Measurements from ENCODE around the gene PAX9.

PAX9 gene

GRCh38 chr14:36723530-36723929 lies 61.9 kb downstream of the PAX9 start:
- TF ChIP-seq CTCF (IDR thresholded peaks at IDR 0.05; ENCODE audit: low read depth, low read length): no peak
- Histone ChIP-seq H3K36me3 (no peaks in the 10 kb centered on the region), H3K27ac (no peak overlapping the region), H3K4me3 (ENCODE audit: low read depth, low read length) (no peak overlapping the region), H3K9me3 (ENCODE audit: severe bottlenecking) (no peaks in the 10 kb centered on the region), H3K27me3 (ENCODE audit: insufficient read depth, low read depth, severe bottlenecking) (peaks cover 17% of the 10 kb centered on the region)
- no peak for DNase-seq

- Histone ChIP-seq H3K36me3 (no peaks in the 10 kb centered on the region), H3K9me3 (ENCODE audit: severe bottlenecking) (no peaks in the 10 kb centered on the region), H3K4me3 (ENCODE audit: low read depth, low read length) (no peak overlapping the region), H3K27me3 (ENCODE audit: insufficient read depth, low read depth, severe bottlenecking) (peaks cover 22% of the 10 kb centered on the region), H3K27ac (no peak overlapping the region)
- TF ChIP-seq CTCF (IDR thresholded peaks at IDR 0.05; ENCODE audit: low read depth, low read length): no peak
- no peak for DNase-seq
Observed at GRCh38 chr14:36724162-36724561, 62.5 kb downstream of the PAX9 start.

- peaks cover 23% of the 10 kb centered on the region for H3K27me3 ChIP-seq (ENCODE audit: insufficient read depth, low read depth, severe bottlenecking)
- DNase-seq: no peak
- no peaks in the 10 kb centered on the region for H3K36me3 ChIP-seq
- TF ChIP-seq CTCF (IDR thresholded peaks at IDR 0.05; ENCODE audit: low read depth, low read length): no peak
- H3K4me3 ChIP-seq (ENCODE audit: low read depth, low read length): no peak overlapping the region
- no peak overlapping the region for H3K27ac ChIP-seq
- no peaks in the 10 kb centered on the region for H3K9me3 ChIP-seq (ENCODE audit: severe bottlenecking)
Observed at GRCh38 chr14:36726128-36726527, 64.5 kb downstream of the PAX9 start.
